SW480 (cell line): ENCODE data around the gene PLEKHG7.

Source experiments
- DNase-seq: peaks from one replicate; pipeline ENCODE4 v3.0.0-alpha.2; 2016; ENCODE audit warnings: low spot score

The PLEKHG7 gene

DNA sequence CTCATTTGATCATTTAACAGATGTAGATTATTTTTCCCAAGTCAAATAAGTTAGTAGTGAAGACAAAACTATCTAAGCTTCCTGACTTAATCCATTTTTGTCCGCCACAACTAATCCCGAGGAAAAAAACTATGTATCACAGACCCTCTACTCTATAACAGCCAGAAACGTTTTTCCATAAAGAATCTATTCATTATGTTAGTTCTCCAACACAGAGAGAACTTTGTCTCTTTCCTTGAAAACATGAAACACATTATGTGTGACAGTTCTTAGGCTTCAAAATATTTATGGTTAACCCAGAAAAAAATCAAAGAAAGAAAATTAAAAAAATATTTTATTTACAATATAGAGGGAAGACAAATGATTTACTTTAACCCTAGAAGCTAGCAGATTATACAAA lies 100.1 kb downstream of the PLEKHG7 start:
- no peak for DNase-seq

DNA sequence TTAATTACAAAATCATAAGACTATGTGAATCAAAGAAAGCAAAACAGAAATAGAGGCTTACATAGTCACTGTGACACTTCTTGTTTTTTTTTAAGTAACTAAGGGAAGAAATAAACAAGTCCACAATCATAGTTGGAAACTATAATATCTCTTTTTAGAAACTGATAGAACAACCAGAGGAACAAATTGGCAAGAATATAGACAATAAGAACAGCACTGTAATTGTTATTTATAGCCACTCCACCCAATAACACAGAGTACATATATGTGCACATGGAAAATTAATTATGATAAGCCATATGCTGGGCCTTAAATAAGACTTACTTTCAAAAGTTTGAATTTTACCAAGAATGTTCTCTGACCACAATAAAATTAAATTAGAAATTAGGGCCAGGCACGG lies 101.1 kb downstream of the PLEKHG7 start:
- DNase-seq = no peak

- DNase-seq = no peak
Measured at GRCh38 chr12:92810370-92810769, 107.6 kb downstream of the PLEKHG7 start.

GRCh38 chr12:92814584-92814983 lies 111.8 kb downstream of the PLEKHG7 start:
- DNase-seq = no peak

DNA sequence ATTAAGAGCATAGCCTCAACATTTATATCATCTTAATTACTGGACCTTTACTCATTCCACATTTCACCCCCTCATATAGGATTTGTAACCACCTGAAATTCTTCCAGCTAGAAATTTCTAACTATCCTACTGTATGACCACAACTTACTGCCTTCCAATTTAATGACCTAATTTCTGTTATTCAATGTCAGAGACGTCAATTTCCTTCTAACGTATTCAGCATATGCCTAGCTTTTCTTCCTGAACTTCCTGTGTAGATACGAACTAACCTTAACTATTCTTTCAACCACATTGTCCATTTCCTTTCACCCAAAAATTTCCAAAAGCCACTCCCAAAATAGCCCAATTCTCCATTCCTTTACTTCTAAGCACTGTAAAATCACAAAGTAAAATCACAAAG lies 118.4 kb downstream of the PLEKHG7 start:
- no peak for DNase-seq
